ENCODE results near the gene RAB17.
"Not testable (repeated sequence)": the region's sequence is repeated elsewhere in the genome, so short reads cannot be mapped to it uniquely, and the experiment has no call there.

The RAB17 gene

GRCh38 chr2:237614151-237614720 is 23.7 kb upstream of the RAB17 start:
- Histone ChIP-seq H3K9me2 (replicated peaks; ENCODE audit: low read depth, low read length) (no peaks in the 10 kb centered on the region), H3F3A (ENCODE audit: low read depth) (no peaks in the 10 kb centered on the region; the same call in 1 of the 2 replicates), H4K20me1 (ENCODE audit: insufficient read depth, low read length, poor library complexity, severe bottlenecking) (no peaks in the 10 kb centered on the region), H3K4me2 (ENCODE audit: low read depth, low read length, poor library complexity, severe bottlenecking) (no peak overlapping the region), H3K4me3 (ENCODE audit: low read length, poor library complexity, severe bottlenecking) (no peak overlapping the region), H3K27me3 (ENCODE audit: insufficient read depth, low read length, poor library complexity, severe bottlenecking) (no peaks in the 10 kb centered on the region), H3K4me1 (ENCODE audit: insufficient read depth, low read length, poor library complexity, severe bottlenecking) (peaks cover 48% of the 10 kb centered on the region), H3K9ac (ENCODE audit: low read depth, low read length, poor library complexity, severe bottlenecking) (no peak overlapping the region), H3K9me3 (ENCODE audit: insufficient read depth, low read depth, low read length) (no peaks in the 10 kb centered on the region), H3K79me2 (ENCODE audit: insufficient read depth, low read length) (no peaks in the 10 kb centered on the region), H3K36me3 (ENCODE audit: insufficient read depth, low read length) (no peaks in the 10 kb centered on the region), H2AFZ (ENCODE audit: low read length) (no peak overlapping the region)
- no peak for TF ChIP-seq EZH2phosphoT487 (IDR thresholded peaks at IDR 0.05; ENCODE audit: borderline replicate concordance)
- peak; percentile 46; the same call in 1 of the 2 replicates for TF ChIP-seq CTCF (conservative IDR thresholded peaks at IDR 0.05; ENCODE audit: low read length)

GRCh38 chr2:237613679-237614078 is 23.1 kb upstream of the RAB17 start:
- Histone ChIP-seq H3K9me2 (replicated peaks; ENCODE audit: low read depth, low read length) (no peaks in the 10 kb centered on the region), H3F3A (ENCODE audit: low read depth) (no peaks in the 10 kb centered on the region; the same call in 1 of the 2 replicates), H3K4me2 (ENCODE audit: low read depth, low read length, poor library complexity, severe bottlenecking) (no peak overlapping the region), H3K9ac (ENCODE audit: low read depth, low read length, poor library complexity, severe bottlenecking) (no peak overlapping the region), H3K4me3 (ENCODE audit: low read length, poor library complexity, severe bottlenecking) (no peak overlapping the region), H3K9me3 (ENCODE audit: insufficient read depth, low read depth, low read length) (no peaks in the 10 kb centered on the region), H3K4me1 (ENCODE audit: insufficient read depth, low read length, poor library complexity, severe bottlenecking) (peaks cover 48% of the 10 kb centered on the region), H4K20me1 (ENCODE audit: insufficient read depth, low read length, poor library complexity, severe bottlenecking) (no peaks in the 10 kb centered on the region), H3K79me2 (ENCODE audit: insufficient read depth, low read length) (no peaks in the 10 kb centered on the region), H3K27me3 (ENCODE audit: insufficient read depth, low read length, poor library complexity, severe bottlenecking) (no peaks in the 10 kb centered on the region), H3K36me3 (ENCODE audit: insufficient read depth, low read length) (no peaks in the 10 kb centered on the region), H2AFZ (ENCODE audit: low read length) (no peak overlapping the region)
- TF ChIP-seq CTCF (conservative IDR thresholded peaks at IDR 0.05; ENCODE audit: low read length) (no peak), EZH2phosphoT487 (IDR thresholded peaks at IDR 0.05; ENCODE audit: borderline replicate concordance) (no peak)

GRCh38 chr2:237612527-237613357 is 22.2 kb upstream of the RAB17 start:
- Histone ChIP-seq H3K4me2 (ENCODE audit: low read depth, low read length, poor library complexity, severe bottlenecking) (no peak overlapping the region), H3F3A (ENCODE audit: low read depth) (no peaks in the 10 kb centered on the region; the same call in 1 of the 2 replicates), H3K36me3 (ENCODE audit: insufficient read depth, low read length) (no peaks in the 10 kb centered on the region), H3K9me3 (ENCODE audit: insufficient read depth, low read depth, low read length) (no peaks in the 10 kb centered on the region), H3K9me2 (replicated peaks; ENCODE audit: low read depth, low read length) (no peaks in the 10 kb centered on the region), H4K20me1 (ENCODE audit: insufficient read depth, low read length, poor library complexity, severe bottlenecking) (no peaks in the 10 kb centered on the region), H3K4me1 (ENCODE audit: insufficient read depth, low read length, poor library complexity, severe bottlenecking) (peaks cover 42% of the 10 kb centered on the region), H3K27me3 (ENCODE audit: insufficient read depth, low read length, poor library complexity, severe bottlenecking) (no peaks in the 10 kb centered on the region), H2AFZ (ENCODE audit: low read length) (no peak overlapping the region), H3K79me2 (ENCODE audit: insufficient read depth, low read length) (no peaks in the 10 kb centered on the region), H3K9ac (ENCODE audit: low read depth, low read length, poor library complexity, severe bottlenecking) (no peak overlapping the region), H3K4me3 (ENCODE audit: low read length, poor library complexity, severe bottlenecking) (no peak overlapping the region)
- TF ChIP-seq EZH2phosphoT487 (IDR thresholded peaks at IDR 0.05; ENCODE audit: borderline replicate concordance) (no peak), CTCF (conservative IDR thresholded peaks at IDR 0.05; ENCODE audit: low read length) (no peak)

- H3K4me2 ChIP-seq (ENCODE audit: low read depth, low read length, poor library complexity, severe bottlenecking); H3K79me2 ChIP-seq (ENCODE audit: insufficient read depth, low read length); H3K9me3 ChIP-seq (ENCODE audit: insufficient read depth, low read depth, low read length); H3K27me3 ChIP-seq (ENCODE audit: insufficient read depth, low read length, poor library complexity, severe bottlenecking); H3K36me3 ChIP-seq (ENCODE audit: insufficient read depth, low read length); H4K20me1 ChIP-seq (ENCODE audit: insufficient read depth, low read length, poor library complexity, severe bottlenecking); H3K9me2 ChIP-seq (replicated peaks; ENCODE audit: low read depth, low read length); H3K9ac ChIP-seq (ENCODE audit: low read depth, low read length, poor library complexity, severe bottlenecking); H3K4me3 ChIP-seq (ENCODE audit: low read length, poor library complexity, severe bottlenecking); H3F3A ChIP-seq (ENCODE audit: low read depth); H2AFZ ChIP-seq (ENCODE audit: low read length): not testable (repeated sequence)
- H3K4me1 ChIP-seq (ENCODE audit: insufficient read depth, low read length, poor library complexity, severe bottlenecking) = peaks cover 40% of the 10 kb centered on the region
Measured at GRCh38 chr2:237606522-237606921, 16.0 kb upstream of the RAB17 start.
